WTC11 (cell line): ENCODE data around the gene ATXN1L.

Experiments
- ATF1 ChIP-seq: sonication (generic); formaldehyde crosslinking; IDR thresholded peaks from 2 replicates; pipeline ENCODE4 v1.8.1; 2023; ENCODE audit warnings: mild to moderate bottlenecking, moderate library complexity, missing genetic modification reagents
- CTCF ChIP-seq: fragments of 200-600 bp; IDR thresholded peaks from 2 replicates; pipeline ENCODE4 v1.8.0; 2022; ENCODE audit warnings: antibody characterized with exemption
- ETV6 ChIP-seq: sonication (generic); formaldehyde crosslinking; IDR thresholded peaks from 2 replicates; pipeline ENCODE4 v1.8.1; 2022; ENCODE audit warnings: mild to moderate bottlenecking, missing genetic modification reagents
- SP1 ChIP-seq: sonication (generic); formaldehyde crosslinking; conservative IDR thresholded peaks from 2 replicates; pipeline ENCODE4 v1.8.1; 2022; ENCODE audit warnings: missing genetic modification reagents
- TF ChIP-seq, protein P1 (sequence below): sonication (generic); formaldehyde crosslinking; IDR thresholded peaks from 2 replicates; pipeline ENCODE4 v1.8.1; 2023; ENCODE audit warnings: mild to moderate bottlenecking, missing genetic modification reagents, moderate library complexity

GRCh38 chr16:71882505-71883167, 36.9 kb downstream of the ATXN1L start:
- TF ChIP-seq CTCF = peak; percentile 83
- TF ChIP-seq ETV6 (CRISPR knock-in tag) = no peak
- no peak for TF ChIP-seq ATF1
- TF ChIP-seq, protein P1, sequence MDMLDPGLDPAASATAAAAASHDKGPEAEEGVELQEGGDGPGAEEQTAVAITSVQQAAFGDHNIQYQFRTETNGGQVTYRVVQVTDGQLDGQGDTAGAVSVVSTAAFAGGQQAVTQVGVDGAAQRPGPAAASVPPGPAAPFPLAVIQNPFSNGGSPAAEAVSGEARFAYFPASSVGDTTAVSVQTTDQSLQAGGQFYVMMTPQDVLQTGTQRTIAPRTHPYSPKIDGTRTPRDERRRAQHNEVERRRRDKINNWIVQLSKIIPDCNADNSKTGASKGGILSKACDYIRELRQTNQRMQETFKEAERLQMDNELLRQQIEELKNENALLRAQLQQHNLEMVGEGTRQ = no peak
- TF ChIP-seq SP1 (CRISPR knock-in tag) = no peak
